Stimulated activated CD4-positive, alpha-beta T cell treated with anti-CD3 and anti-CD28 coated beads, Interleukin-2, amount 100 ng/mL, for 48 hours (primary cell): ENCODE results near the gene MEF2C.

Experiments
- DNase-seq, 2 donors: peaks; one replicate each; pipeline ENCODE4 v3.0.0-alpha.2; 2020

MEF2C gene

GRCh38 chr5:88708021-88708420 is 175.0 kb downstream of the MEF2C start:
- DNase-seq = no peak

- no peak for DNase-seq
Observed at GRCh38 chr5:88707216-88707965, 175.6 kb downstream of the MEF2C start.

GRCh38 chr5:88702332-88702731 is 180.7 kb downstream of the MEF2C start:
- DNase-seq = no peak

- no peak for DNase-seq
Observed at GRCh38 chr5:88700121-88700520, 182.9 kb downstream of the MEF2C start.

- no peak for DNase-seq
Observed at GRCh38 chr5:88698290-88698689, 184.7 kb downstream of the MEF2C start.

- DNase-seq = no peak
Observed at GRCh38 chr5:88696466-88696865, 186.5 kb downstream of the MEF2C start.

- no peak for DNase-seq
Observed at GRCh38 chr5:88695931-88696330, 187.1 kb downstream of the MEF2C start.

GRCh38 chr5:88695232-88695631 is 187.8 kb downstream of the MEF2C start:
- no peak for DNase-seq

GRCh38 chr5:88694023-88694679 is 188.8 kb downstream of the MEF2C start:
- DNase-seq = no peak

- DNase-seq = no peak
Observed at GRCh38 chr5:88693071-88693932, 189.7 kb downstream of the MEF2C start.

- no peak for DNase-seq
Observed at GRCh38 chr5:88691945-88692868, 190.8 kb downstream of the MEF2C start.

- no peak for DNase-seq
Observed at GRCh38 chr5:88691230-88691582, 191.8 kb downstream of the MEF2C start.

GRCh38 chr5:88690409-88691229 is 192.4 kb downstream of the MEF2C start:
- DNase-seq = peak; percentile 60 to 63

GRCh38 chr5:88689668-88690408 is 193.1 kb downstream of the MEF2C start:
- DNase-seq = no peak

GRCh38 chr5:88688984-88689667 is 193.9 kb downstream of the MEF2C start:
- no peak for DNase-seq

GRCh38 chr5:88688156-88688983 is 194.6 kb downstream of the MEF2C start:
- no peak for DNase-seq

GRCh38 chr5:88687373-88687911 is 195.5 kb downstream of the MEF2C start:
- no peak for DNase-seq

- DNase-seq = no peak
Observed at GRCh38 chr5:88686726-88687125, 196.3 kb downstream of the MEF2C start.
